G401 (cell line): ENCODE data around the gene CCDC148. TPM values are rescaled to one million over a fixed set of nuclear protein-coding genes. Genes with fewer than 3 reads are reported as not detected.
"Not testable (repeated sequence)": the region's sequence is repeated elsewhere in the genome, so short reads cannot be mapped to it uniquely, and the experiment has no call there.

Experiments used
- DNase-seq: peaks from one replicate; pipeline ENCODE4 v3.0.0-alpha.2; 2015; ENCODE audit warnings: low spot score
- in situ Hi-C: cut with HindIII; loops from 2 replicates; pipeline ENCODE4 v1.10.0; 2016; ENCODE audit warnings: low sequenced_read_pairs, mixed read lengths
- total RNA-seq: library from RNA; depleted of rRNA; stranded (reverse); fragments of >200 nt; shearing (Covaris generic); gene quantifications from 2 replicates; pipeline ENCODE4 v1.2.3, GENCODE V29; 2014

Gene CCDC148
- total RNA-seq, 1 experiment from 2014 or later = 4.1 TPM

DNA sequence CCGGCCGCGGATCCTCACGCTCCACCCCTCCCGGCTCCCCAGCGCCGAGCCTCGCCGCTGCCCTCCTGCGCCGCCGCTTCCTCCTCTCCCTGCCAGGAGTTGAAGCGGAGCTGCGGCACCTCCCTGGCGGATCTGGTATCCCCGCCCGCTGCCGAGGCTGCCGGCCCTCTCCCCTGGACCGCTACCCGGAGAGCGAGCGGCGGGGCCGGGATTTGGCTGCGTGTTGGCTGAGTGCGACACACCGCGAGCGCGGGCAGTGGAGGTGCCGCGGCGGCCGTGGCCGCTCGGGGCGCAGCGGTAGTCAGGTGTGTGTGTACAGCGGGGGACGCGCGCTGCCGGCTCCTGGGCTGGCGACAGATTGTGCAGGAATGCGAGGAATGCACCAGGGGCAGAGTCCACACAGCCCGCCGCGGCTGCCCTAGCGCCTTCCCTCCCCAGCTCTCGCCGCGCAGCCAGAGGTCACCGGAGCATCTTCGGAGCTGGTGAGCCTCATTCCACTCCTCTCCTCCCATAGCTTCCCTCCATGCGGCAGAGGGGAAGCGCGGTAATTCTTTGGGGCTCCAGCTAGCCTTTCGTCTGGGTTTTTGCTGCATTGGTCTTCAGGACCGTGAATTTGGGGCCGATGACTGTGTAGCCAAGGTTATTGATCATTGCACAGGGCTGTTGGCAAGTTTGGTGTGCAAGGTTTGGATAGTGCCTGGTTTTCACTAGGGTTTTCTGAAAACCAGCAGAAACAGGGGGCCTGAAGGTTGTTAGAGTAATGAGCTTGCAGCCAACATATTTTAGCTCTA is 1.5 kb upstream of the CCDC148 start:
- peak; percentile 83 for DNase-seq
- in situ Hi-C loops = no loop called here

DNA sequence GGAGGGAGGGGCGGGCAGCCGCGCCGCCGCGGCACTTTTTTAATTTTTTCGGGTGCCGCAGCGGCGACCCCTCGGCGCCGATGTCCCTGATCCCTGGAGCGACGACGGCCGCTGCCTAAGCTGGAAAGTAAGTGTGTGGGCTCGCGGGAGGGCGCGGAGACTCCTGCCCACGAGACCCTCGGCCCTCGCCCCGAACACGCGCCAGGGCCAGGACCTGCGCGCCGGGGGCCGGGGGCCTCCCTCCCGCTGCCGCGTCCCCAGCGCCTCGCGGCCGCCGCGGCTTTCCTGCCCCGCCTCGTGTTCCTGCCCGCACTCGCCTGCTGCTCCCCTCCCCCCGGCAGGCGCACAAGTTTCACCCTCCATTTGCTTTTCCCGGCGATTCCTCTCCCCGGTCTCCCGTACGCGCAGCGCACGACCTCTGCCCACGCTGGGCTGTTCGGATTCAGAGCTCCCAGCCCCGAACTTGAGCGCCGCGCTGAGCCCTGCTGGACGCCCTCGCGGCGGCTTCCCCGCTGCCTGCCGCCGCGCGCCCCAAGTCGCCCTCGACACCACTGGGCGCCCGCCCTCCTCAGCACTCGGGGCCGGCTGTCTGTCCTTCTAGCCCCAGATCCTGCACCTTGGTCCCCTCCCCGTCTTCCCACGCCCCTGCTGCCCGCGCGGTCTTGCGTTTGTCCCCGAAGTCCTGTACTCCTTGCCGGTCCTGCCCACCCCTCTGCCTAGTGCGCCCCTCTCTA is 706 bp upstream of the CCDC148 start:
- in situ Hi-C loops = no loop called here

DNA sequence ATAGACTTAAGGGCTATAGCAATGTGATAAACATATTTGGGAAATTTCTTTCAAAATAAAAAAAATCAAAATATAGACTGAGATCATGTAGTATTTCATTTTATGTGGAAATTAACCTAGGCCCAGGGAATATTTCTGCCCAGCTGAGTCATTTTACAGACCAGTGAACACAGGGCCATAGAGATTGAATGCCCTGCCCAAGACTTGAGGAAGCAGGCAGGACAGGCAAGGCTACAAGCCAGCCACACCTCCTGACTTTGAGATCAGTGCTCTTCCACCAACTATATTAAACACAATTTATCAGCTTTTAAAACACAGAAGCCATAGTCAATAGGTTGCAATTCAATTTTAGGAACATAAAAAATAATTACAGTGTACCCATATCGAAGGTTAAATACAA is 12.9 kb downstream of the CCDC148 start:
- no peak for DNase-seq
- in situ Hi-C loops = no loop called here

More for the DNA sequence above, 706 bp upstream of the CCDC148 start:
- peak; percentile 57 for DNase-seq

DNA sequence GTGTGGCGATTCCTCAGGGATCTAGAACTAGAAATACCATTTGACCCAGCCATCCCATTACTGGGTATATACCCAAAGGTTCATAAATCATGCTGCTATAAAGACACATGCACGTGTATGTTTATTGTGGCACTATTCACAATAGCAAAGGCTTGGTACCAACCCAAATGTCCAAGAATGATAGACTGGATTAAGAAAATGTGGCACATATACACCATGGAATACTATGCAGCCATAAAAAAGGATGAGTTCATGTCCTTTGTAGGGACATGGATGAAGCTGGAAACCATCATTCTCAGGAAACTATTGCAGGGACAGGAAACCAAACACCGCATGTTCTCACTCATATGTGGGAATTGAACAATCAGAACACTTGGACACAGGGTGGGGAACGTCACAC is 17.5 kb downstream of the CCDC148 start:
- DNase-seq, in situ Hi-C loops: not testable (repeated sequence)

DNA sequence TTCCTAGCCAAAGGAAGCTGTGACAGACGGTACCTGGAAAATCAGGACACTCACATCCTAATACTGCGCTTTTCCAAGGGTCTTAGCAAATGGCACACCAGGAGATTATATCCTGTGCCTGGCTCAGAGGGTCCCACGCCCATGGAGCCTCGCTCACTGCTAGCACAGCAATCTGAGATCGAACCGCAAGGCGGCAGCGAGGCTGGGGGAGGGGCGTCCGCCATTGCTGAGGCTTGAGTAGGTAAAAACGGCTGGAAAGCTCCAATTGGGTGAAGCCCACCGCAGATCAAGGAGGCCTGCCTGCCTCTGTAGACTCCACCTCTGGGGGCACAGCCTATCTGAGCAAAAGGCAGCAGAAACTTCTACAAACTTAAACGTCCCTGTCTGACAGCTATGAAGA is 22.8 kb downstream of the CCDC148 start:
- DNase-seq, in situ Hi-C loops: not testable (repeated sequence)

DNA sequence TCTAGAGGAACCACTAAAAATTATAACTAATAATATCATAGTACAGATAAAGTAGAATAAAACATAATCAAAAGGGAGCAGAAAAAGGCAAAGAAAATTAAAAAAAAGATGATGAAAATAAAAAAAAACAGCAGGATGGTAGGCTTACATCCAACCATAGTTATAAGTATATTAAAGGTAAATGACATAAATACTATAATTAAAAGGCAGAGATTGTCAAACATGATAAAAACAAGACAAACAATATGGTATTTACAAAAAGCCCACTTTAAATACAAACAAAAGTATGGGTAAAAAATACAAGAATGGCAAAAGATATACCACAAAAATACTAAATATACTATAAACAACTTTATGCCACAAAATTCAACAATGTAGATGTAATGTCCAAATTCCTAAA is 24.4 kb downstream of the CCDC148 start:
- DNase-seq = no peak
- in situ Hi-C loops = no loop called here

DNA sequence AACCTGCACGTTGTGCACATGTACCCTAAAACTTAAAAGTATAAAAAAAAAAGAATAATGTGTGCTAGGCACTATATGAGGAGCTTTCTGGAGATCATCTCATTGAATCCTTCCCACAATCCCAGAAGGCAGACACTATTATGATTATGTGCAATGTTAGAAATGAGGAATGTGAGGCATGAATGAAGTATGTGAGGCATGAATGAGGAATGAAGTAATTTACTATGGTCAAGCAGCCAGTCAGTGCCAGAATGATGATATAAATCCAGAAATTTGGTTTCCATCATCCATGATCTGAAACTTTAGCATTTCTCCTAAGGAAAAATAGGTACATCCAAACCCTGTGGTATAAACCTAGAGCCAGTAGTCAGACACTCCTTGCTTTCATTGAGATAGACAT is 42.0 kb downstream of the CCDC148 start:
- no peak for DNase-seq
- in situ Hi-C loops = no loop called here

DNA sequence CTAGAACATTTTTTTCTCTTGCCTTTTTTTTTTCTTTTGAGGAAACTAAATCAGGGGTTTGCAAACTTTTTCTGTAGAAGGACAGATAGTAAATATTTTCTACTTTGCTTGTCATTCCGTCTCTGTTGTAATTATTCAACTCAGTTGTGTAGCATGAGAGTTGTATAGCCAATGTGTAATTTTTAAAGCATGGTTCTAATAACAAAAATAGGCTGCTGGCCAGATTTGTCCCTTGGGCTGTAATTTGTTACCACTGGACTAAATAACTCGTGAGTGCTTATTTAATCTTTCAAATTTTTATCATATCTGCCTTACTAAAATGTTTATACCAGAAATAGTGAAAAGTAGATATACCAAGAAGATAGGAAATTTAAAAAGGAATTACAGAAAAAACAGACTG is 43.0 kb downstream of the CCDC148 start:
- in situ Hi-C loops = no loop called here
- DNase-seq = no peak

DNA sequence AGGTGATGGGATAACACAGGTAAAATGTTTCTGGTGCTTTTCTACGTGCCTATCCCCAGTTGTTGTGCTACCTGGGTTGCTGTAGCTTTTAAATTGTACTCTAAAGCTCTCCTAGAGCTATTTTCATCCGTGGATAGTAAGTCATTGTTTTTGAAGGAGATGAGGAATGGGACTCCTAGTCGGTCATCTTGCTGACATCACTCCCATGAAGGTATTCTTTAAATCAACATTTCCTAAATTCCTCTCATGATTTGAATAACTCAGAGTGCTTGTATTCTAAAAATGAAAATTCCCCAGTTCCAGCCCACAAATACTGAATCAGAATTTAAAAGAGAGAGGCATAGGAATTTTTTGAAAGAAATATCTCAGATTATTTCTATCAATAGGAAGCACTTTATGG is 44.3 kb downstream of the CCDC148 start:
- in situ Hi-C loops = no loop called here
- DNase-seq = no peak

DNA sequence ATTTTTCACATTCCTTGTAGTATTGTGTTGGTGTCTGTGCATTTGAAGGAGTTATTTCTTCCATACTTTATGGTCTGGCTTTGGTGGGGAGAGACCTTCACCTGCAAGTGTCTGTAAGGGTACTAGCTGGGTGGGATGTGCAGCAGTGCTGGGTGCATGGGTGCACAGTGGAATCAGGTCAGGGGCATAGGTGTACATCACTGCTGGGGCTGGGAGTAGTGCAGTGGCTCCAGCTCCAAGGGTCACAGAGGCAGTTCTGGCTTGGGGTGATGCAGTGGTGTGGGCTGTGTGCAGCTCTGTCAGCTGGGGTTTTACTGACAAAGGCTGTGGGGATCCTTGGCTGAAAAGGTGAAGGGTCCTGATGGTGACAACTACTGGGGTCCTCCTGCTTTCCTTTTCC is 44.8 kb downstream of the CCDC148 start:
- no peak for DNase-seq
- in situ Hi-C loops = no loop called here

DNA sequence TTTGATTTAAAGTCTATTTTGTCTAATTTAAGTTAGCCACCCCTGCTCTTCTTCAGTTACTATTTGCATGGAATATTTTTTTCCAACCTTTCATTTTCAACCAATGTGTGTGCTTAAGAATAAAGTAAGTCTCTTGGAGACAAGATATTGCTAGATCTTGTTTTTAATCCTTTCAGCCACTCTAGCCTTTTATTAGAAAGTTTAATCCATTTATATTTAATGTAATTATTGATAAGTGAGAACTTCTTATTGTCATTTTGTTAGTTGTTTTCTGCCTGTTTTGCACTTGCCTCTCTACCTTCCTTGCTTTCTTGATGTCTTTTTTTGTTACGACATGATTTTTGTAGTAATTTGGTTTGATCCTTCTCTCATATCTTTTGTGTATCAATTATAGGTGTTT is 46.4 kb downstream of the CCDC148 start:
- in situ Hi-C loops = no loop called here

DNA sequence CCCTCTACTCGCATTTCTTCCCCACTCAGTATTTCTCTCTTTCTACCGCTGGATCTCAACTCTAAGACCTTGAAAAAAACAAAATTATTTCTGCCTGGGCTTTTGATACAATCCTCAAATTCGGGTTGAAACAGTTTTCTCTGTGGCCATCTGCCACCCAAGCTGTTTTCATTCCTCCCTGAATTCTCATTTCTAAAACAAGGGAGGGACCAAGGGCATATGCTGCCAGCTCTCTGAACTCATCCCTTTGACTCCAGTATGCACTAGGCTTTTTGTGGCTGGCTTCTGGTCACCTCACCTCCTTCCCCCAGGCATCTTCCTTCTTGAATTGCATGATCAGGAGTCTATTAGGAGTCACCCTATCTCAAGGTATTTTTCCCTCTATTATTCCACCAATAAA is 49.5 kb downstream of the CCDC148 start:
- peak; percentile 95 for DNase-seq
- in situ Hi-C loops = no loop called here

More for the DNA sequence above, 46.4 kb downstream of the CCDC148 start:
- DNase-seq = no peak

DNA sequence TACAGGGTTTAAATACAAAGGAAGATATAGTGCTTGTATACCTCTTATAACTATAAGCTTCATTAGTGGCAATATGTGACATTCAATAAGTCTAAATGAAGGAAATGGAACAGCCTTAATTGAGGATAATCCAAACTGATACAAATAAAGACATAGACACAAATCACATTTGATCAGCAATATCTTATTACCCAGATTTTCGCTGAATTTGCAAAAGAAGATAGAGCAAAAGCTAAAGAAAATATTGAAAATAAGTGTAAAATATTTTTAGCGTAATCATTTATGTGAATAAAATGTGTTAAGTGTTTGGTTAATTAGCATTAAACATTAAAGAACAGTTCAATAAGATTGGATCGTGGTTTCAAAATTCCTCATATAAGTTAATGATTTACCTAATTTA is 51.2 kb downstream of the CCDC148 start:
- in situ Hi-C loops = no loop called here
- no peak for DNase-seq

DNA sequence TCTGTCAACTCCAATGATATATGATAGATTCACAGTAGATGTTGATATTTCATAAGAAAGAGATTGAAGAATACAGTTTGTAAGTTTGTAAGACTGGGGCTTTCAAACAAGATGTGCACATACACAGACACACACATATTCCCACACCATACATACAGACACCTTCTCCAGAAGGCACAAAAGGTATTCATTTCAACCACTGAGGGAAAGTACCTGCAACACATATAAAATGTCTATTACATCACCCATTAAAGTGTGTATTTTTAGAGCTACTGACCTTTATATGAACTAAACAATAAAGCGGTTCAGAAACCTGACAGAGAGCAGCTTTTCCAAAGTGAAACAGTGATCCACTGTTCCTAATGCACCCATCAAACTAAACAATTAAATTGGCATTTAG is 53.3 kb downstream of the CCDC148 start:
- no peak for DNase-seq
- in situ Hi-C loops = no loop called here

DNA sequence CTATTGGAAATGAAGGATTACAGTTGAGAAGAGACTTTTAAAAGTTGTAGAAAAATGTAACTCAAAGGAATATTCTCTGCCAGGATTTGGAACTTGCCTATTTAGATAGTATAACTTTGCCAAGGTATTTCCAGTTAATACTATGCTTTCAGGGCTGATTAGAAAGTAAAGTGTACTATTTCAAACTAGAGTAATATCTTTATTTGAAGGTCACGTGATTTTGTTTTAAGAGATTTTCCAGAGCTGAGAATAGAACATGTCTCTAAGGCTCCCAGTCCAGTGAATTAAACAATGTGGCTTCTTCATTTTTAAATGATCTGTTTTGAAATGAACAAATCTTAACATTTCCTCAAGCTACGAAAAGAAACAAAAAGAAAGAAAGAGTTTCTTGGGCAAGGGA is 53.9 kb downstream of the CCDC148 start:
- no peak for DNase-seq
- in situ Hi-C loops = no loop called here

DNA sequence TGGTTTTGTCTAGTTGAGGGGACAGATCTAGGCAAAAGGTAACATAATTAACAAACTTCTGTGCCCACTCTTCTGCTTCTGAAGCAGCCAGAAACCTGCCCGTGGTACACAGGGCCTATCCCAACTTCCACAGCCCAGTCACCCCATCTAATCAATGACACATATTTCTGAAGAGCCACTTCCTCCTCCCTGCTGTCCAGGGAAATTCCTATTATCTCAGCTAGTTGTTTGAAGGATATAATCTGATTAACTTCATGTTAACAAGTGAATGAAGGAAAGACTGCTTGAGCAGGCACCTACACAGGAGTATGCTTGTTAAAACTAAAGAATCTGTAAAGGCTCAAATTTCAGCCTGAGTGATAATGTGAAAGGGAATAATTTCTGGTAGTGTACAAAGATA is 61.4 kb downstream of the CCDC148 start:
- DNase-seq = no peak

DNA sequence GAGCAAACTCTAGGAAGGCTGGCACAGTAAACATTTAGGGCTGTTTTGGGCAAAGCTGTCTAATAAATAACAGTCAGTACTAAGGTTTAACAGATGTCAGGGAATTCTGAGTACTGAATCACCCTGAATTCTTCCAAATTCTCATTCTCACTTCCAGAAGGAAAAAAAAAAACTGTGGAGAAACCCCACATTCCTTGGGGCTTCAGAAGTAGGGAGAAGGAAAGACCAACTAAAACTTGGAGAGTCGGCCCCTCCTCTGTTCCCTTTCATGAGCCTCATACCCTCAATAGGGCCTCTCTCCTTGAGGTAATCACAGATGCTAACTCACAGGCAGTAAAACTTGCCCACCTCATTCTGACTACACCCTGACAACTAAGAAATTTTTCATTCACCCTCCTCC is 62.1 kb downstream of the CCDC148 start:
- in situ Hi-C loops = no loop called here
- DNase-seq = no peak

More for the DNA sequence above, 61.4 kb downstream of the CCDC148 start:
- in situ Hi-C loops = no loop called here

DNA sequence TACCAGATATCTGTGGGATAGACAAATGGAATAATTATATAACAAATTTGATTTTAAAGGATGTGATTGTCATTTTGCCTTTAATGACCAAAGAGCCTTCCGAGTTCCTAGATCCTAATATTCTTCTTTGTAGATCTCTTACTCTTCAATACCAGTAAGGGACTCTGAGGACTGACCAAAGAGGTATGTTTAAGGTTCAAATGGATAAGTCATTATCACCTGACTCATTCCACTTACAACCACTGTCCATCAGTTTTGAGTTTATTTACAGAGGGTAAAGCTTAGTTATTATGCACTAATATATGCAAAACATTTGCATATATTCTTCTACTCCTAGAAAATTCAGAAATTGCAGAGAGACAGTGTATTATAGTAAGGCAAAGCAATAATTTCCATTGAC is 62.7 kb downstream of the CCDC148 start:
- in situ Hi-C loops = no loop called here
- DNase-seq = no peak

DNA sequence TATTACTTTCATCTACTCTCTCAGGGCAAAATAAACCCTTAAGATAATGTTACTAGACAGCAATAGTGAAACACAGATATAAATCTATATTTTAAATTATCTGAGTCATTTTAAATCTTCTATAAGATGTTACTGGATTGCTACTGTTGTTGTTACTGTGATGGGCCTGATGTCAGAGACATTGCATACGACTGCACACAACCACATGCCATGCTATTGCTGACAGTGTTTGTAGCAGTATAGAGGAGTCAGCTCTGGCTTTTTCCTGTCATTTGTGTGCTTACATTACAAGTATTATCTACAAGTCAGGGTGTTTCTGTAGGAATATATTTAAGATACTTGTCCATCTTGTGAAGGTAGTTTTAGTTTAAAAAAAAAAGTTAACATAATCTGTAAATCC is 63.9 kb downstream of the CCDC148 start:
- in situ Hi-C loops = no loop called here
- DNase-seq = peak; percentile 37

DNA sequence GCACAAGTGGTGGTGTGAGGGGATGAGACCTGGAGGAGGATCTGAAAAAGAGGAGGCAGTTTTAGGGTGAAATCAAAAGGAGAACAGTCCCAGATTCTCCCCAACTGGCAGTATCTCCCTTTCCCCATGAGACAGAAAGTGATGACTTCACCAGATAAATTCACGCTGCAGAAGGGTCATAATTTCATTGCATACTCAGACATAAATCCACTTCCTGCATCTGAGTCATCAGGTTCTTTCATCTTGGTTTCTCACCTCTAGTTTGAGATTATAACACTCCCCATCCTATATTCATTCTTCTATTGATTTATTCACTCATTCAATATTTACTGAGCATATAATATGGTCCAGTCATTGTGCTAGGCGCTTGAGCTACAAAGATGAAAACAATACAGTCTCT is 64.7 kb downstream of the CCDC148 start:
- in situ Hi-C loops = no loop called here
- DNase-seq = no peak

DNA sequence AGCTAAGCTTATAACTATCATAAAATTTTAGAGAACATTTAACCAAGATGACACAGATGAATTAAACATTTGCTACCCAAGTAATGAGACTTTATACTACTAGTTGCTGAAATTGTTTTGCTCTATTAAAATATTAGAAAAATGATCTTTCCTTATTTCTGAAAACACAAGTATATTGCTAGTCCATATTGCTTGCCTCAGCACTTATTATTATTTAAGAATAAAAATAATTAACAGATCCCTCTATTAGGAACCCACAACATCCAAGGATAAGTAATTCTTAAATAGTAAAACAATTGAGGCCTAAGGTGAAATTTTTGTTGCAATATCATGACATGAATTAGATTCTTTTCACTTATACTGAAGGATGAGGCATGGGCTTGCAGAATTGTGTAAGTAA is 65.2 kb downstream of the CCDC148 start:
- no peak for DNase-seq
- in situ Hi-C loops = no loop called here
